Measurements from ENCODE around the gene PKN1.
"Not testable (repeated sequence)": the region's sequence is repeated elsewhere in the genome, so short reads cannot be mapped to it uniquely, and the experiment has no call there.

Gene PKN1

DNA sequence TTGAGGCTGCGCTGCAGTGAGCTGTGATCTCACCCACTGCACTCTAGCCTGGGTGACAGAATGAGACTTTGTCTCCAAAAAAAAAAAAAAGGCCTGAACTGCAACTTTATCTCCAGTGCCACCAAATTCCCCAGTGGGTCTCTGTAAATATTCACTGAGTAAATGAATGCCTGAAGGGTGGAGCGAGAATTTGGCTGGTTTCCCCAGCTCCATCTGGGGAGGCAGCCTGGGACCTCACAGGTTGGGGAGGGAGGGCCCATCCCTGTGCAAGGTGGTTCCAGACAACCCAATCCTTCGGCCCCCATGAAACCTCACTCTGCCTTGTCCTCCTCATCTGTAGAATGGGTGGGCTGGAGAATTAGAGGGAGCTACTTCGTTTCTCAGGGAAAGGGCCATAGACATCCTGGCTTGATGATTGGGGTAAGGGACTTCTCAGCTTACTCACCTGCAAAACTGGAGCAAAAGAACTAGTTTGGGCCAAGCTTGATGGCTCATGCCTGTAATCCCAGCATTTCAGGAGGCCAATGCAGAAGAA, 4.2 kb upstream of the PKN1 start:
- DNase-seq (ENCODE audit: low read depth in 3 of 3, low spot score in 1 of 3), result no peak

DNA sequence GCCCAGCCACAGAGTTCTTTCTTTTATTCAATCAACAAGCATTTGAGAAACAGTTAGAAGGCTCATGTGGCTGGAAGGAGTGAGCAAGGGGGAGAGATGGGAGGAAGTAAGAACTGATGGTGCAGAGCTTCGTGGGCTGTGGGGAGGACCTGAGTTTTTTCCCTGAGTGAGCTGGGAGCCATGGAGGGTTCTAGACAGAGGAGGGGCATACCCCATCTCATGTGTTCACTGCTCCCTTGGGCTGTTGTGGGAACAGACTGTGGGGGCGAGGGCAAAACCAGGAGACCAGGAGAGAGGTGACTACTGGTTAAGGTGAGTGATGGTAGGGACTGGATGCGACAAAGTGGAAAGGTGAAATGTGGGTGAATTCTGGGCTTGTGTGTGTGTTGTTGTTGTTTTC, 2.4 kb upstream of the PKN1 start:
- DNase-seq (ENCODE audit: low read depth in 3 of 3, low spot score in 1 of 3), result no peak

DNA sequence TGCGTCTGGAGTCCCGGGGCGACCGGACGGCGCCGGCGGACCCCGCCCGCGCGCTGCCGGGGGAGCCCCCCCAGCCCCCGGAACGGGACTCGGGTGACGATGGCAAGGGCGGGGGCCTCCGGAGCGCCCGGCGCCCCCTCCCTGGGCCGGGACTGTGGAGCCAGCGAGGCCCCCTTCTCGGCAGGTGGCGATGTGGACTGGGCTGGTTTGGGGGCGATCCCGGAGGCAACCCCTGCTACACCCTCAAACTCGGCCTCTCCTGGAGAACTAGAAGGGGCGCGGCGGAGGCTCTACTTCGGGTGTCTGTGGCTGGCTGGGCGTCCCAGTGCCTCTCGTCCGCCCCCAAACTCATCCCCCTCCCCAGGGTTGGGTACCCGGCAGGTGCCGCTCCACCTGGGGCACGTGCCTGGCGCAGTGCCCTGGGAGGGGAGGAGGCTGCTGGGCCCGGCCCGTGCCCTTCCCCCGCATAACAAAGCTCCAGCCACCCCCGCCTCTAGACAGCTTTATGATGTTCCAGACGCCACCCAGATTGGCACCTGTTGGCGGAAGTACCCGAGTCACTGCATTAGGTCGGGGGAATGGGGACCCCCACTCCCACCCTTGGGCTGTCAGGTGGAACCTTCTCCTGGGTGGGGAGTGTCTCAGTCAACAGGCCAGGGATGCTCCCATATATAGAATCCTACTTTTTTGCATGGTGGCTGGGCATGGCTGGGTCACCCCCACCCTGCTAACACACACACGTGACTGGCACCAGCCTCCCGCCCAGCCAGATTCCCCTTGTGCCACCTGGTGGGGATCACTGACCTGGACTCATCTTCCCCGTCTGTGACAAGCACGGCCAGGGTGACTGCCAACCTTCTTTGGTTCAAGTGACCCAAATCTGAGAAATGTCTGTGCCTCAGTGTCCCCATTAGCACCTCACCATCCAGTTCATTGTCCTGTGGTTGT, 722 bp downstream of the PKN1 start:
- peak in 1 of 3 donors; percentile 30 for DNase-seq (ENCODE audit: low read depth in 3 of 3, low spot score in 1 of 3)

DNA sequence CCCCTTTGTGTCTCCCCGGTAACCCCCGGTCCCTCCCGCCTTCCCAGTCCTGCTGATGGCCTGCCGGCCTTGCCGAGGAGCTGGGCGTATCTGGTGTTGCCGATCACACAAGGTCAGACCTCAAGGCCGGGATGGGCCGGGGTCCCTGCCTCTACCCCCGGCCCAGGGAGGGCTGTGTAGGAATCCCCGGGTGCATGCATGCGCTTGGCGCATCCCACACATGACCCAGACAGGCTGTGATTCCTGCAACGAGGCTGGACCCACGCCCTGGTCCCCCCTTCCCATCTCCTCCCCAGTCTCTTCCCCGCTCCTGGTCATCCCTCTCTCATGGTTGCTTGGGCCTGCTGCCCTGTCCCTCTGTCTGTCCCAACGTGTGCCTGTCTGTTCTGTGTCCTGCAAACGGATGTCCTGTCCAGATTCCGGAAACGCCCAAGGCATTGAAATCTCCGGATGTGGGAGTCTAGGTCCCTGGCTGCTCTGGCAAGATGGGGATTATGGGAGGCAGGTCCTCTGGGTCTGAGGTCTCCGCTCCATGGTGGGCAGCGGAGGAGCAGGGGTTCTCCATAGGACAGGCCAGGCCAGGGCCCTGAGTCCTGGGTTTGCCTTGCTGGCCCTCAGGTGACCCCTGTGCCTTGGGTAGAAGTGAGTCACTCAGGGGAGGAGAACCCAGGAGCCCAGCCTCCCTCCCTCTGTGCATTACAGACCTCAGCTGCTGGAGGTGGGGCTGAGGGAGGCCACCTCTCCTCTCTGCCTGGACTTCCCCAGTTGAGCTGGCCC, 1.6 kb downstream of the PKN1 start:
- no peak for DNase-seq (ENCODE audit: low read depth in 3 of 3, low spot score in 1 of 3)

DNA sequence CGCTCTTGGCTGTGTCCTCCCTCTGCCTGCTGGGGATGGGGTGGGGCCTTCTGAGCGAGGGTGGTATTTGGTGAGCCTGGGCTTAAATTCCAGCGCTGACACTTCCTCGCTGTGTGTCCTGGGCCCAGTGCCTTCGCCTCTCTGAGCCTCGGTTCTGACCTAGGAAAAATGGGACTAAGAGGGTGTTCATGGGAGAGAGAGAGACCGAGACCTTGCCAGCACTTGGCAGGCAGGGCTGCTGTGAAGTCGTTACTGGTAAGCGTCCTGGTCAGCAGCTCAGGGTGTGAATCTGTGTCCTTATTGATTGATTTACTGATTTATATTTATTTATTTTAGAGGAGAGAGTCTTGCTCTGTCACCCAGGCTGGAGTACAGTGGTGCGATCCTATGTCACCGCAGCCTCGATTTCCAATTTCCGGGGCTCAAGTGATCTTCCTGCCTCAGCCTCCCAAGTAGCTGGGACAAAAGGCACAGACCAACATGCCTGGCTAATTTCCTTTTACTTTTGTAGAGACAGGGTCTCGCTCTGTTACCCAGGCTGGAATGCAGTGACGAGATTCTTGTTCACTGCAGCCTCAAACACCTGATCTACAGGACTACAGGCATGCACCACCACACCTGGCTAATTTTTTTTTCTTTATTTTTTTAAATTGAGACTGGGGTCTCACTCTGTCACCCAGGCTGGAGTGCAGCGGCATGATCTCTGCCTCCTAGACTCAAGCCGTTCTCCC, 2.4 kb downstream of the PKN1 start:
- no peak for DNase-seq (ENCODE audit: low read depth in 3 of 3, low spot score in 1 of 3)

DNA sequence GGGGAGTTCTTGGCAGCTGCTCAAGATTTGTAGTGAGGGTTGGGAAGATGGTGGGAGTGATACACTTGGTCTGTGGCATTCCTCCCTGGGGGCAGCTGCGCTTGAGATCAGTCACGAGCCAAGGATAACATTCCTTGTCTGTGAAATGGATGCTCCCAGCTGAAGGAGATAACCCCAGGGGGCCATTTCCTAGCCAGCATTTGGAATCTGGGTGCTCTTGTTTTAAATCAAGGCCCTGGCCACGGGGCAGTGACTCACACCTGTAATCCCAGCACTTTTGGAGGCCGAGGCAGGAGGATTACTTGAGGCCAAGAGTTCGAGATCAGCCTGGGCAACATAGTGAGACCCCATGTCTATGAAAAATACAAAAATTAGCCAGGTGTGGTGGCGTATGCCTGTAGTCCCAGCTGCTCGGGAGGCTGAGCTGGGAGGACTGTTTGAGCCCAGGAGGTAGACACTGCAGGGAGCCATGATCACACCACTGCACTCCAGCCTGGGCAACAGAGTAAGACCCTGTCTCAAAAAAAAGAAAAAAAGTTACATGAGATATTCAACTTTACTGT, 4.6 kb downstream of the PKN1 start:
- DNase-seq (ENCODE audit: low read depth in 3 of 3, low spot score in 1 of 3), result no peak

DNA sequence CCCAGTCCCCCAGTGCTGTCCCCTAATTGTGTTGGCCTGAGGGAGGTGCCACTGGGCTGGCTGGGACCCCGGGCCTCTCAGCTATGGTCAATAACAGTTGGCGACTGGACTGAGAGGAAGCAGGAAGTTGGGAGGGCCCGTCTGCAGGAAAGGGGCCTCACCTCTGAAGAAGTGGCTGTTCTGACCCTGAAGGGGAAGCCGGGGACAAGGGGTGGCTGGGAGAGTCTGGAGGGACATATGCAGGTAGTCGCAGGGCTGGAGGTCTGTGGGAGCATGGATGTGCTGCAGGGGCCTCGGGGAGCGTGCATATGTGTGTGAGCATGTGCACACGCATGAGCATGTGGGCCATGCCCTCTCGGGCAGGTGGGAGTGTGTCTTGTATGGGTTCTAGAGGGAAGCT, 5.9 kb downstream of the PKN1 start:
- no peak for DNase-seq (ENCODE audit: low read depth in 3 of 3, low spot score in 1 of 3)

DNA sequence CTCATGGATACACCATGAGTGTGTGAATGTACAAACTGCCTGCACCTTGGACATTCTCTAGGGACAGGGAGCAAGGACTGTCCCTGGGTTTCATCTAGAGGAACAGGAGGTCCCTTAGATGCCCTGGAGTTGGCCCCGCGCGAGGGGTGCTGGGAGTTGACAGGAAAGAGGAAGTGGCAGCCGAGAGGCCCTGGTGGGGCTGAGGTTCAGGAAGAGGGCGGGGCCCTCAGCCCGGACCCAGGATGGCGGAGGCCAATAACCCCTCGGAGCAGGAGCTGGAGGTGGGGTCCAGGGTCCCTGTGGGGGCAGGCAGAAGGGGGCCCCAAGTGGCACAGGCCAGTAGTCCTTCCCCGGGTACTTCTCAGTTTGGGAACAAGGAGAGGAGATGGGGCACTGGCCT, 6.9 kb downstream of the PKN1 start:
- peak in 2 of 3 donors; percentile 53 to 59 for DNase-seq (ENCODE audit: low read depth in 3 of 3, low spot score in 1 of 3)

DNA sequence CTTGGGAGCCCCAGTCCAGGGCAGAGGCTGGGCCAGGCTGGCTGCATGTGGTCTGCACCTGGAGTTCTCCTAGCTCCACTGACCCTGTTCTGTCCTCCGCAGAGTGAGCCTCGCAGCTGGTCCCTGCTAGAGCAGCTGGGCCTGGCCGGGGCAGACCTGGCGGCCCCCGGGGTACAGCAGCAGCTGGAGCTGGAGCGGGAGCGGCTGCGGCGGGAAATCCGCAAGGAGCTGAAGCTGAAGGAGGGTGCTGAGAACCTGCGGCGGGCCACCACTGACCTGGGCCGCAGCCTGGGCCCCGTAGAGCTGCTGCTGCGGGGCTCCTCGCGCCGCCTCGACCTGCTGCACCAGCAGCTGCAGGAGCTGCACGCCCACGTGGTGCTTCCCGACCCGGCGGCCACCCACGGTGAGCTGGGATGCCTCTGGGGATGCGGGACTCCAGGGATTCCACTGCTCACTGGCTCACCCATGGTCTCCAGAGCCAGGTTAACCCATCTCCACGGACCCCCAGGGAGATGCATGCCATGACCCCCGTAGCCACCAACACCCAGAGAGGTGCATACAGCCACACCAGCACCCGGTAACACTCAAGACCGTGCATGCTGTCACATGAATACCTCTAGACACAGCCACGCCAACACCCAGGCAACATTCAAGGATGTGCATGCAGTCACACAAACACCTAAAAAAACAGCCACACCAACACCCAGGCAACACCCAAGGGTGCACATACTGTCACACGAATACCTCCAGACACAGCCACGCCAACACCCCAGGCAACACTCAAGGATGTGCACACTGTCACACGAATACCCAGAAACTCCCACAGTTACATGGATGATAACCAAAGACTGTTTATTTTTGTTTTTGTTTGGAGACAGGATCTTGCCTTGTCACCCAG, 8.2 kb downstream of the PKN1 start:
- no peak for DNase-seq (ENCODE audit: low read depth in 3 of 3, low spot score in 1 of 3)

DNA sequence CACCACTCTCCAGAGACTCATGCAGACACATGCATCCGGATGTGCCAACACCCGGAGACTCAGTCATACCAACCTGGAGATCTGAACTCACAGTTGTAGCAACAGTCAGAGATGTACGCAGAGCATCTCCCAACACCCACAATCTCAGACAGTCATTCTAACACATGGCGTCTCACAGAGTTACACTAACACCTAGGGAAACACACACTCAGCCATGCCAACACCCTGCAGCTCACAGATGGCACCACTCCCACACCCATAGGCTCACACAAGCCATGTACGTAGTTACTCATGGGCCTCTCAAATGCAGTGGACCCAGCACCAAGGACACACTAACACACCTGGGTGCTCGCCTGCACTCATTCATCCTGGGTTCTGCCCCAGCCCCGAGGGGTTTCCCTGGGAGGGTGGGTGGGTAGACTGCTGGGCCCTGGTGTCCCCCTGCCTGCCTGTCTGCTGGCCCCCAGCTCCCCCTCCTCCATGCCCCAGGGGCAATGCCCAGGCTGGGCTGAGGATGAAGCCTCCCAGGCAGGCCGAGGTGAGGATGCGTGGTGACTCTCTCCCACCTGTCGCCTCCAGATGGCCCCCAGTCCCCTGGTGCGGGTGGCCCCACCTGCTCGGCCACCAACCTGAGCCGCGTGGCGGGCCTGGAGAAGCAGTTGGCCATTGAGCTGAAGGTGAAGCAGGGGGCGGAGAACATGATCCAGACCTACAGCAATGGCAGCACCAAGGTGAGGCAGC, 10.0 kb downstream of the PKN1 start:
- DNase-seq (ENCODE audit: low read depth in 3 of 3, low spot score in 1 of 3), result no peak

DNA sequence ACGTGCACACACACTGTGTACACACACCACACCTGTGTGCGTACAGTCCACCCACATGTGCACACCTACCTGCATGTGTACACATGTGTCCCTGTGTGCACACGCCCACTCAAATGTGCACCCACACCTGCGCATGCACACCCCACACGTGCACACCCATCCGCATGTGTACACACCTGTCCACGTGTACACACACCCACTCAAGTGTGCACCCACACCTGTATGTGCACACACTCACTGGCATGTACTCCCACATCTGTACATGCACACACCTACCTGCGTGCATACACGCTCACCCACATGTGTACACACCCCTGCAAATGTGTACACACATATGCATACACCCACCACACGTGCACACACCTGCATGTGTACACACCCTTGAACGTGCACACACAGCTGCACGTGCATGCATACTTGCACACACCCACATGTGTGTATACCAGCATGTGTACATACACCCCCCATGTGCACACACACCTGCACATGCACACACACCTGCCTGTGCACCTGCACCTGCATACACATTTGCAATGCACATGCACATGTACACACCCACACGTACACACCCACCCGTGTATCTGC, 10.6 kb downstream of the PKN1 start:
- no peak for DNase-seq (ENCODE audit: low read depth in 3 of 3, low spot score in 1 of 3)

DNA sequence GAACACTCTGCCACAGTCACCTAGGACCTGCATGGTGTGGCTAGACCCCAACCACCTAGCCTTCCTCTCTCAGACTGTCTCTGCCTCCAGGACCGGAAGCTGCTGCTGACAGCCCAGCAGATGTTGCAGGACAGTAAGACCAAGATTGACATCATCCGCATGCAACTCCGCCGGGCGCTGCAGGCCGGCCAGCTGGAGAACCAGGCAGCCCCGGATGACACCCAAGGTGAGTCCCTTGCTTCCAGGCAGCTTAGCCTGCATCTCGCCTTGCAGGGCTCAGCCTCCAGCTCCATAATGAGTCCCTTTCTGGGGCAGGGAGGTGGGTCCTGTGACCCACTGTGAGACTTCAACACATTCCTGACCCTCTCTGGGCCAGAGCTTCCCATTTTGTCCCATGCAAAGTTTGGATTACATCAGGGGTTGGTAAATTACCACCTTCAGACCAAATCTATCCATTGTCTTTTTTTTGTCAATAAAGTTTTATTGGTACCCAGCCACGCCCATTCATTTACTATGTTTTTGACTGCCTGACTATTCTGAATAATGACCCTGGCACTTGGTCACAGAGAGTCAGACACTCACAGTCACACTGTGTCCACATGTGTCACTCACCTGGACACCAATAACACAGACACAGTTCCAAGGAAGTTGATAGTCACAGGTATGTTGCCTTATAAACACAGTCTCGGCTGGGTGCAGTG, 13.4 kb downstream of the PKN1 start:
- DNase-seq (ENCODE audit: low read depth in 3 of 3, low spot score in 1 of 3), result no peak

DNA sequence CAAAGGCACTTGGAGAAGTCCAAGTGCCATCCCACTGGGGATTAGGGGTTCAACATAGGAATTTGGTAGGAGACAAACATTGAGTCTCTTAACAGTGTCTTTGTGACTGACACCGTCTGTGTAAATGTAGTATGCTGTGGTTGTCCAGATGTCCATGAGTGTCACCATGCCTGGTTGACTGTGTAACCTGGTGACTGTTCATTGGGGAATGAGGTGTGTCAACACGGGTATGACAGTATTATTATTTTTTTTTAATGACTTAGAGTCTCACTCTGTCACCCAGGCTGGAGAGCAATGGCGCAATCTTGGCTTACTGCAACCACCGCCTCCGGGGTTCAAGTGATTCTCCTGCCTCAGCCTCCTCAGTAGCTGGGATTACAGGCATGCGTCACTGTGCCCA, 16.2 kb downstream of the PKN1 start:
- no peak for DNase-seq (ENCODE audit: low read depth in 3 of 3, low spot score in 1 of 3)

DNA sequence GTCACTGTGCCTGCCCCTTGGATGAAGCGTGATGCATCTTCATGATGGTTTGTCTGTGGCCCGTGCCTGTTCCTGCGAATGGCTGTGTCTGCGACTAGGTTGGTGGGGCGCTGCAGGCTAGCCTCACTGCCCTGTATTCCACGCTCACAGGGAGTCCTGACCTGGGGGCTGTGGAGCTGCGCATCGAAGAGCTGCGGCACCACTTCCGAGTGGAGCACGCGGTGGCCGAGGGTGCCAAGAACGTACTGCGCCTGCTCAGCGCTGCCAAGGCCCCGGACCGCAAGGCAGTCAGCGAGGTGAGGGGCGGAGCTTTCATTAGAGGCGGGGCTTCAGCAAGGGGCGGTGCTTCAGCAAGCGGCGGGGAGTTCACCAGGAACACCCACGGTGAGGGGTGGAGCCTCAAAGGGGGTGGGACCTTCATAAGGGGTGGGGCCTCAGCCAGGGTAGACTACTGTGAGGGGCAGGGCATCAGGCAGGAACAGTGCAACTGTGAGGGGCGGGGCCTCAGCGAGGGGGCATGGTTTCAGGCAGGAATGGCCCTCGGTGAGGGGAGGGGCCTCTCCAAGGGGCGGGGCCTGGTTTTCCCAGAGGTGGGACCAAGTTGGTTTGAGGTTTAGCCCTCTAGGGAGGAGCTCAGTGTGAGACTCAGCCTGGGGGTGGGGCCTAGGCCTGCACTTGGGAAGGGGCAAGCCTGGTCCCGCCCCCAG, 17.2 kb downstream of the PKN1 start:
- DNase-seq (ENCODE audit: low read depth in 3 of 3, low spot score in 1 of 3), result peak in 1 of 3 donors; percentile 50

DNA sequence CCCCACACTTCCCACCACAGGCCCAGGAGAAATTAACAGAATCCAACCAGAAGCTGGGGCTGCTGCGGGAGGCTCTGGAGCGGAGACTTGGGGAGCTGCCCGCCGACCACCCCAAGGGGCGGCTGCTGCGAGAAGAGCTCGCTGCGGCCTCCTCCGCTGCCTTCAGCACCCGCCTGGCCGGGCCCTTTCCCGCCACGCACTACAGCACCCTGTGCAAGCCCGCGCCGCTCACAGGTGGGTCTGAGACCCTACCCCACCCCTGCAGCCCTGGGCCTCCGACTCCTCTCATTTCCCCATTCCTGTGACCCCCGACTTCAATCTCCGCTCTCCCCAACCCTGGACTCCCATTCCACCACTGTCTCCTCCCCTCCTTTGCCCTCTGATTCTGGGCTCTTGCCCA, 17.8 kb downstream of the PKN1 start:
- no peak for DNase-seq (ENCODE audit: low read depth in 3 of 3, low spot score in 1 of 3)

DNA sequence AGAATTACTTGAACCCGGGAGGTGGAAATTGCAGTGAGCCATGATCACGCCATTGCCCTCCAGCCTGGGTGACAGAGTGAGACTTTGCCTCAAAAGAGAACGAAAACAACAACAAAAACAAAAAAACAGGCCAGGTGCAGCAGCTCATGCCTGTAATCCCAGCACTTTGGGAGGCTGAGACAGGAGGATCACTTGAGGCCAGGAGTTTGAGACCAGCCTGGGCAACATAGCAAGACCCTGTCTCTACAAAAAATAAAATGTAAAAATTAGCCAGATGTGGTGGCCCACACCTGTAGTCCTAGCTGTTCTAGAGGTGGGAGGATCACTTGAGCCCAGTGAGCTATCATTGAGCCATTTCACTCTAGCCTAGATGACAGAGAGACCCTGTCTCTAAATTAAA, 19.2 kb downstream of the PKN1 start:
- DNase-seq (ENCODE audit: low read depth in 3 of 3, low spot score in 1 of 3), result not testable (repeated sequence)

DNA sequence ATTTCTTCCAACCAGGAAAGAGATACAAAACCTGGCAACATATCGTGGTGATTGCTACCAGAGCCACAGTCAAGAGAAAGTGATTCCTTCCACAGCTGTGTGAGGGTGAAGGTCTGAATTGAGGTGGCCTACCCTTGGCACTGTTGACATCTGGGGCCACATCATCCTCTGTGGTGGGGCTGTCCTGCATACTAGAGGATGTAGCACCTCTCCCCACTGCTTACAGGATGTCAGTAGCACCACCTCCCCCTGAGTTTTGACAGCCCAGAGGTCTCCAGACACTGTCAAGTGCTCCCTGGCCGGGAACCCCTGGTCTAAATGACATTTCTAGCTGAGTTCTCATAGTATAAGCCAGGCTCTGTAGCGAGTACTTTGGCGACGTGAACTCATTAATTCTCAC, 26.6 kb downstream of the PKN1 start:
- no peak for DNase-seq (ENCODE audit: low read depth in 3 of 3, low spot score in 1 of 3)

DNA sequence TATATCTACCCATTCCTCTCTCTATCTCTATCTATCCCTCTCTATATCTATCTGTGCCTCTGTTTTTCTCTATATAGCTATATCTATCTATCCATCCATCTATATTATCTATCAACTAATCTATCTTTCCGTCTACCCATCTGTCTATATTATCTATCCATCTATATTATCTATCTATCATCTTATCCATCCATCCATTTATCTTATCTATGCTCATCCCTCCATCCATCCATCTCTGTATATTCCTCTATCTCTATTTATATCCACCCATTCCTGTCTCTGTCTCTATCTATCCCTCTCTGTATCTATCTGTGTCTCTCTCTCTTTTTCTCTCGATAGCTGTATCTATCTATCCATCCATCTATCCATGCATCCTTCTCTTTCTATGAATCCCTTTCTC, 27.8 kb downstream of the PKN1 start:
- no peak for DNase-seq (ENCODE audit: low read depth in 3 of 3, low spot score in 1 of 3)

All from stimulated activated CD4-positive, alpha-beta T cell treated with anti-CD3 and anti-CD28 coated beads, TNF-alpha, amount 100 ng/mL, for 1 hour (primary cell).